Measurements from ENCODE around the gene PLXNB1. TPM values are rescaled to one million over a fixed set of nuclear protein-coding genes. Genes with fewer than 3 reads are reported as not detected.
"Not testable (repeated sequence)": the region's sequence is repeated elsewhere in the genome, so short reads cannot be mapped to it uniquely, and the experiment has no call there.

Gene PLXNB1
- total RNA-seq, 2 donors from 2014 or later: 69.4 to 73.0 TPM

DNA sequence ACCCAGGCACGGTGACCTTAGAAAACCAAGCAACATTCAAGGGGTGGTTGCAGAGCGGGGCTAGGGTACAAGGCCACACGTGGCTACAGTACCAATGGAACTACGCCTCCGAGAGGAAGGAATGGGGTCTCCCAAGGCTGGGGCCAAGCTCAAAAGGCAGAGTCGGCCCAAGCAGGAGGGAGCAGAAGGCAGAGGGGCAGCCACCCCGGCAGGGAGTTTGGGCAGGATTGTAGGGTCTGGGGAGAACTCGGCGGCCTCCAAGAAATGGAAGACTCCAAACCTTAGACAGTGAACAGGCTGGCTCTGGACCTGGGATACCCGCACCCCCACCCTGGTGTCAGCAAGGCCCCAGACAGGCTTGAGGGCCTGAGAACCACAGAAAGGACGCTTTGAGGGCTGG, 45.3 kb upstream of the PLXNB1 start:
- no peak for DNase-seq (ENCODE audit: low spot score)
- Histone ChIP-seq H3K27ac (no peak overlapping the region), H3K36me3 (no peaks in the 10 kb centered on the region), H3K9me3 (no peaks in the 10 kb centered on the region), H3K4me3 (no peak overlapping the region), H3K4me1 (peaks cover 0 to 36% of the 10 kb centered on the region in 2 donors), H3K27me3 (no peaks in the 10 kb centered on the region)
- TF ChIP-seq, protein P1, sequence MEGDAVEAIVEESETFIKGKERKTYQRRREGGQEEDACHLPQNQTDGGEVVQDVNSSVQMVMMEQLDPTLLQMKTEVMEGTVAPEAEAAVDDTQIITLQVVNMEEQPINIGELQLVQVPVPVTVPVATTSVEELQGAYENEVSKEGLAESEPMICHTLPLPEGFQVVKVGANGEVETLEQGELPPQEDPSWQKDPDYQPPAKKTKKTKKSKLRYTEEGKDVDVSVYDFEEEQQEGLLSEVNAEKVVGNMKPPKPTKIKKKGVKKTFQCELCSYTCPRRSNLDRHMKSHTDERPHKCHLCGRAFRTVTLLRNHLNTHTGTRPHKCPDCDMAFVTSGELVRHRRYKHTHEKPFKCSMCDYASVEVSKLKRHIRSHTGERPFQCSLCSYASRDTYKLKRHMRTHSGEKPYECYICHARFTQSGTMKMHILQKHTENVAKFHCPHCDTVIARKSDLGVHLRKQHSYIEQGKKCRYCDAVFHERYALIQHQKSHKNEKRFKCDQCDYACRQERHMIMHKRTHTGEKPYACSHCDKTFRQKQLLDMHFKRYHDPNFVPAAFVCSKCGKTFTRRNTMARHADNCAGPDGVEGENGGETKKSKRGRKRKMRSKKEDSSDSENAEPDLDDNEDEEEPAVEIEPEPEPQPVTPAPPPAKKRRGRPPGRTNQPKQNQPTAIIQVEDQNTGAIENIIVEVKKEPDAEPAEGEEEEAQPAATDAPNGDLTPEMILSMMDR (IDR thresholded peaks at IDR 0.05): no peak

DNA sequence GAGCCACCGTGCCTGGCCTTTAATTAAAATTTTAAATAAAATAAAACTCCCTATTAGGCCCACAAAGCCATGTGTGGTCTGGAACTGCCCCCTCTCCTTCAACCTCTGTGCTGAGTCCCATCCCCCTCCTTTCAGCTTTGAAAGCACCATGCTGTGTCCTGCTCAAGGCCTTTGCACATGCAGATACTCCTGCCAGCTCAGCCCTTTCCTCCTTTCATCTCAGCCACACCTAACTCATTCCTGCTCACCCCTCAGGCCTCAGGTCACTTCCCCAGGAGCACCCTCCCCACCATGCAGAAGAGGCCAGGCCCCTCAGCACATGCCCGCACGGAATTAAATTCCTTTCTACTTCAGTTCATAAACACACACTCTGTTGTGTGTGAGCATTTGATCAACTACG, 44.7 kb upstream of the PLXNB1 start:
- Histone ChIP-seq H3K27me3 (no peaks in the 10 kb centered on the region), H3K27ac (no peak overlapping the region), H3K9me3 (no peaks in the 10 kb centered on the region), H3K4me3 (no peak overlapping the region), H3K4me1 (peaks cover 0 to 42% of the 10 kb centered on the region in 2 donors), H3K36me3 (no peaks in the 10 kb centered on the region)
- TF ChIP-seq, protein P1 (IDR thresholded peaks at IDR 0.05): no peak
- DNase-seq (ENCODE audit: low spot score): no peak

DNA sequence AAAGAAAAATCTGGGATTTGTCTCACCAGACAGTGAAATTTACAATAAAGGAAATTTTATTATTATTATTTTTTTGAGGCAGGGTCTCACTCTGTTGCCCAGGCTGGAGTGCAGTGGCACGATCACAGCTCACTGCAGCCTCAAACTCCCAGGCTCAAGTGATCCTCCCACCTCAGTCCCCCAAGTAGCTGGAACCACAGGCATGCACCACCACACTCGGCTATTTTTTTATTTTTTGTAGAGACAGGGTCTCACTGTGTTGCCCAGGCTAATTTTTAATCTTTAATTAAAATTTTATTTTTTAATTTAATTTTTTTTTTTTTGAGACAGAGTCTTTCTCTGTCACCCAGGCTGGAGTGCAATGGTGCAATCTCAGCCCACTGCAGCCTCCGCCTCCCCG, 44.1 kb upstream of the PLXNB1 start:
- H3K4me1 ChIP-seq: peaks cover 0 to 48% of the 10 kb centered on the region in 2 donors
- H3K4me3 ChIP-seq; H3K36me3 ChIP-seq; H3K27me3 ChIP-seq; H3K27ac ChIP-seq; H3K9me3 ChIP-seq; DNase-seq (ENCODE audit: low spot score): not testable (repeated sequence)

DNA sequence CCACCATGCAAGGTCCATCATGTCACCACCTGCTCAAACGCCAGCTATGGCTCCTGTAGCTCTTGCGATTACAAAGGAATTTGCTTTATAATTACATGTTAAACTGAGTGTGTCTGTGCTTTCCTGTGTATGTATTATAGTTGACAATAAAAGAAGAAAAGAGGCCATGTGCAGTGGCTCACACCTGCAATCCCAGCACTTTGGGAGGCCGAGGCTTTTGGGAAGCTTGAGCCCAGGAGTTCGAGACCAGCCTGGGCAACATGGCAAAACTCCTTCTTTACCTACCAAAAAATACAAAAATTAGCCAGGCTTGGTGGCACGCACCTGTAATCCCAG, 43.7 kb upstream of the PLXNB1 start:
- peaks cover 9% of the 10 kb centered on the region for H3K36me3 ChIP-seq
- no peak for DNase-seq (ENCODE audit: low spot score)
- peaks cover 0 to 52% of the 10 kb centered on the region in 2 donors for H3K4me1 ChIP-seq
- H3K27me3 ChIP-seq: no peaks in the 10 kb centered on the region
- peak overlapping the region in 1 of 2 donors; percentile 69 for H3K4me3 ChIP-seq
- TF ChIP-seq, protein P1 (IDR thresholded peaks at IDR 0.05): no peak
- H3K27ac ChIP-seq: peak overlapping the region; percentile 96 to 99
- H3K9me3 ChIP-seq: no peaks in the 10 kb centered on the region

DNA sequence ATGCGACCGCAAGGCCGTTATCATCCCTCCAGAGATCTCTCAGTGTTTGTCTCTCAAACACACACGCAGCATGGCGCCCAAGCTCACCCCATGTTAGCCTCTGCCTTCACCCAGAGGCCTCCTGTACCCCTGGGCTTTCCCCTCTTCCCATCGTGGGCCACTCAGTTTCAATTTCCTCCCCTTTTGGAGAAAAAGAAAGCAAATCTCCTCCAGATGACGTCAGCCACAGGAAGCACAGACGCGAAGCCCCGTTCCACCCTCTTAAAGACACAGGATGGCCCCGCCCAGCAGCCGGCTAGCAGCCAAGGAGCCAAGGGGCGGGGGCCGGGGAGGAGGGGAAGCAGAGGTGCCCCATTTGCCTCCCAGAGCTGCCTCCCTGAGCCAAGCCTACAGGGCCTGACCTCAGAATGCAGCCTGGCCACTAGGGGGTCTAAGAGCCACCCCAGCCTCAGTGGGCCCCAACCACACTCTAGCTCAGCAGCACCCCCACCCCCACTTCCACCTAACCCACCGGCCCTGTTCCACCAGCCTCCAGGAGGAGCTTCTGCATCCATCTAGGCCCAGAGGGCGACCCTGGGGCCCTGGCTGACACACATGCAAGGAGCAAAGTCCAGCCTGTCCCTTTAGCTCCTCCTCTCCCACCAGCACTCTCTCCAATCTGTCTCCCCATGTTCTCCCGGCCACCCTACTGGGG, 43.2 kb upstream of the PLXNB1 start:
- Histone ChIP-seq H3K4me3 (peak overlapping the region; percentile 69 to 74), H3K9me3 (no peaks in the 10 kb centered on the region), H3K36me3 (peaks cover 14% of the 10 kb centered on the region), H3K27me3 (no peaks in the 10 kb centered on the region), H3K27ac (peak overlapping the region; percentile 96 to 99), H3K4me1 (peaks cover 0 to 54% of the 10 kb centered on the region in 2 donors)
- TF ChIP-seq, protein P1 (IDR thresholded peaks at IDR 0.05): peak; percentile 19 to 60
- peak; percentile 95 for DNase-seq (ENCODE audit: low spot score)

DNA sequence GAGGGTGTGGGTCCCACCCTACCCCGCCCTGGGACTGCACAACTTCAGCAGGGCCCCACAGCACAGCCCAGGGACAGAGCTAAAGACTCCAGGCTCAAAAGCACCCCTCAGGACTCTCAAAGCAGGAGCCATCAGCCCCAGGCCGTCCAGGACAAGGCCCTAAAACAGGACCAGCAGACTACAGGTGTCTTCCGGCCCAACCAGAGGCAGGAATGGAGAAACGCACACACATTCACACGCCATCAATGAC, 42.7 kb upstream of the PLXNB1 start:
- Histone ChIP-seq H3K36me3 (peaks cover 19% of the 10 kb centered on the region), H3K27ac (peak overlapping the region; percentile 96 to 99), H3K4me3 (peak overlapping the region; percentile 69 to 74), H3K27me3 (no peaks in the 10 kb centered on the region), H3K9me3 (no peaks in the 10 kb centered on the region), H3K4me1 (peaks cover 0 to 55% of the 10 kb centered on the region in 2 donors)
- TF ChIP-seq, protein P1 (IDR thresholded peaks at IDR 0.05): no peak
- no peak for DNase-seq (ENCODE audit: low spot score)

All from right atrium auricular region (tissue), 2 donors.